ENCODE results near the gene GDF15.

GDF15 gene

DNA sequence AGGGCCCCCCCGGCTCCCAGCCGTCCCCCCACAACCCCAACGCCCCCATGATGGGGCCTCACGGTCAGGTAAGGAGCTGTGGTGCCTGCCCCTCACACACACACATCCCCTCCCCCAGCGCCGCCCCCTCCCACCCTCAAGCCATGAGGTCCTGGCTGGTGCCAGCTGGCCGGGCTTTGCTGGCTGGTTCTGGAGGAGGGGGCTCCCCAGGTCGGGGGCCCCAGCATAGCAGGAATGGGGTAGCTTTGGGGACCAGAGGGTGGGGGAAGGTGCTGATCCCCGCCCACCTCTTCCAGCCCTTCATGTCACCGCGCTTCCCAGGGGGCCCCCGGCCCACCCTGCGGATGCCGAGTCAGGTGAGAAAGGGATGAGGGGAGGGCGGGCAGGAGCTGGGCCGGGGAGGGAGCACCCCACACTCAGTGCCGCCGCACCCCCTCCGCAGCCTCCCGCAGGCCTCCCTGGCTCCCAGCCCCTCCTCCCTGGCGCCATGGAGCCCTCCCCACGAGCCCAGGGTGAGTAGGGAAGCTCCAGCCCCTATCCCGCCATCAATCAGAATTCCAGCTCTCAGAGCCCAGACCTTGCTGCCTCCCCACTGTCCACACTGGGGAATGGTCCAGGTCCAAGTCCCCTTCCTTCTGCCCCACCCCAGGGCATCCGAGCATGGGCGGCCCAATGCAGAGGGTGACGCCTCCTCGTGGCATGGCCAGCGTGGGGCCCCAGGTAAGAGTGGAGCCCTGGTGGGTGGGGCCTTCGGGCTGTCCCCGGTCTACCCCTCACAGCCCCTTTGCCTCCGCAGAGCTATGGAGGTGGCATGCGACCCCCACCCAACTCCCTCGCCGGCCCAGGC is 45.6 kb downstream of the GDF15 start:
- H3K9me2 ChIP-seq (replicated peaks; ENCODE audit: control insufficient read depth, low read length): no peaks in the 10 kb centered on the region
- 0 out of 2 replicates have a peak, but pooled peaks cover 3% of the 10 kb centered on the region for H4K20me1 ChIP-seq (ENCODE audit: control insufficient read depth, insufficient read depth, low read depth, low read length)
- H3K4me3 ChIP-seq (ENCODE audit: low read length): peak overlapping the region; percentile 19; the same call in 1 of the 2 replicates
- peaks cover 47% of the 10 kb centered on the region for H3K36me3 ChIP-seq (ENCODE audit: control insufficient read depth, low read length)
- H3K4me2 ChIP-seq (ENCODE audit: low read length): peak overlapping the region; percentile 73
- no peak overlapping the region for H3K27ac ChIP-seq (ENCODE audit: low read depth, low read length)
- H3K4me1 ChIP-seq (ENCODE audit: control insufficient read depth, low read length): peaks cover 70% of the 10 kb centered on the region
- H3F3A ChIP-seq (ENCODE audit: control insufficient read depth, insufficient read depth): peaks cover 9% of the 10 kb centered on the region
- H3K79me2 ChIP-seq (ENCODE audit: control insufficient read depth, low read length): peaks cover 26% of the 10 kb centered on the region
- H3K9me3 ChIP-seq (ENCODE audit: control insufficient read depth, insufficient read depth, low read length): no peaks in the 10 kb centered on the region
- TF ChIP-seq EZH2phosphoT487 (IDR thresholded peaks at IDR 0.05; ENCODE audit: borderline replicate concordance, low read length): no peak
- TF ChIP-seq, protein P1, sequence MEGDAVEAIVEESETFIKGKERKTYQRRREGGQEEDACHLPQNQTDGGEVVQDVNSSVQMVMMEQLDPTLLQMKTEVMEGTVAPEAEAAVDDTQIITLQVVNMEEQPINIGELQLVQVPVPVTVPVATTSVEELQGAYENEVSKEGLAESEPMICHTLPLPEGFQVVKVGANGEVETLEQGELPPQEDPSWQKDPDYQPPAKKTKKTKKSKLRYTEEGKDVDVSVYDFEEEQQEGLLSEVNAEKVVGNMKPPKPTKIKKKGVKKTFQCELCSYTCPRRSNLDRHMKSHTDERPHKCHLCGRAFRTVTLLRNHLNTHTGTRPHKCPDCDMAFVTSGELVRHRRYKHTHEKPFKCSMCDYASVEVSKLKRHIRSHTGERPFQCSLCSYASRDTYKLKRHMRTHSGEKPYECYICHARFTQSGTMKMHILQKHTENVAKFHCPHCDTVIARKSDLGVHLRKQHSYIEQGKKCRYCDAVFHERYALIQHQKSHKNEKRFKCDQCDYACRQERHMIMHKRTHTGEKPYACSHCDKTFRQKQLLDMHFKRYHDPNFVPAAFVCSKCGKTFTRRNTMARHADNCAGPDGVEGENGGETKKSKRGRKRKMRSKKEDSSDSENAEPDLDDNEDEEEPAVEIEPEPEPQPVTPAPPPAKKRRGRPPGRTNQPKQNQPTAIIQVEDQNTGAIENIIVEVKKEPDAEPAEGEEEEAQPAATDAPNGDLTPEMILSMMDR (IDR thresholded peaks at IDR 0.05; ENCODE audit: low read depth, low read length, poor library complexity, severe bottlenecking): no peak
- H3K27me3 ChIP-seq (ENCODE audit: control insufficient read depth, low read length): no peaks in the 10 kb centered on the region

DNA sequence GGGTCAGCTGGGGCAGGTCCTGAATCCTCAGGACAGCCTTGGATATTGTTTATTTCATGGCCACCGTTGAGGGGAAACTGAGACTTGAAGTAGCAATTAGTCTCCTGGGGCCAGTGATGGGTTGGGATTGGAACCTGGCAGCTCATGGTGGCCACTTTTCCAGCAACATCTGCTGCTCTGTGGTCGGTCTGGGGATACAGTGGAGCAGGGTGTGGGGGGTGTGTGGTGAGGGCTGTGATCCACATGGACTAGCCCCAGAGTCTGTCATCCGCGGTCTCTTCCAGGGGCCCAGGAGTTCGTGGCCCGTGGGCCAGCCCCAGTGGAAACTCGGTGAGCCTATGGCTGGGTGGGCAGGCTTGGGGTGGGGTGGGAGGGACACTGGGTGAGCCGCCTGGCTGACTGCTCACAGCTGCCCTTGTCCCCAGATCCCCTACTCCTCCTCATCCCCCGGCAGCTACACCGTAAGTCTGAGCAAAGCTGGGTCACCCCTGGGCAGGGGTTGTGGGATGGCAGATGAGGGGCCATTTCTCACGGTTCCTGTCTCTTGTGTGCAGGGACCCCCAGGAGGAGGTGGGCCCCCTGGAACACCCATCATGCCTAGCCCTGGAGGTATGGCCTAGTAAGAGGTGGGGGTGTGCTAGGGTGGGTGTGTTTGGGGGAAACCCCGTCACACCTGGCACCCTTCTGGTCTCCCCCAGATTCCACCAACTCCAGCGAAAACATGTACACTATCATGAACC is 46.5 kb downstream of the GDF15 start:
- Histone ChIP-seq H3K79me2 (ENCODE audit: control insufficient read depth, low read length) (peaks cover 17% of the 10 kb centered on the region), H3K9me3 (ENCODE audit: control insufficient read depth, insufficient read depth, low read length) (no peaks in the 10 kb centered on the region), H3K4me1 (ENCODE audit: control insufficient read depth, low read length) (peaks cover 68% of the 10 kb centered on the region), H3F3A (ENCODE audit: control insufficient read depth, insufficient read depth) (peaks cover 9% of the 10 kb centered on the region), H3K27ac (ENCODE audit: low read depth, low read length) (peak overlapping the region; percentile 48), H3K4me2 (ENCODE audit: low read length) (peak overlapping the region; percentile 73), H3K27me3 (ENCODE audit: control insufficient read depth, low read length) (no peaks in the 10 kb centered on the region), H3K36me3 (ENCODE audit: control insufficient read depth, low read length) (peaks cover 39% of the 10 kb centered on the region), H4K20me1 (ENCODE audit: control insufficient read depth, insufficient read depth, low read depth, low read length) (0 out of 2 replicates have a peak, but pooled peaks cover 3% of the 10 kb centered on the region), H3K9me2 (replicated peaks; ENCODE audit: control insufficient read depth, low read length) (no peaks in the 10 kb centered on the region), H3K4me3 (ENCODE audit: low read length) (peak overlapping the region; percentile 65)
- TF ChIP-seq EZH2phosphoT487 (IDR thresholded peaks at IDR 0.05; ENCODE audit: borderline replicate concordance, low read length): no peak
- TF ChIP-seq, protein P1 (IDR thresholded peaks at IDR 0.05; ENCODE audit: low read depth, low read length, poor library complexity, severe bottlenecking): no peak

DNA sequence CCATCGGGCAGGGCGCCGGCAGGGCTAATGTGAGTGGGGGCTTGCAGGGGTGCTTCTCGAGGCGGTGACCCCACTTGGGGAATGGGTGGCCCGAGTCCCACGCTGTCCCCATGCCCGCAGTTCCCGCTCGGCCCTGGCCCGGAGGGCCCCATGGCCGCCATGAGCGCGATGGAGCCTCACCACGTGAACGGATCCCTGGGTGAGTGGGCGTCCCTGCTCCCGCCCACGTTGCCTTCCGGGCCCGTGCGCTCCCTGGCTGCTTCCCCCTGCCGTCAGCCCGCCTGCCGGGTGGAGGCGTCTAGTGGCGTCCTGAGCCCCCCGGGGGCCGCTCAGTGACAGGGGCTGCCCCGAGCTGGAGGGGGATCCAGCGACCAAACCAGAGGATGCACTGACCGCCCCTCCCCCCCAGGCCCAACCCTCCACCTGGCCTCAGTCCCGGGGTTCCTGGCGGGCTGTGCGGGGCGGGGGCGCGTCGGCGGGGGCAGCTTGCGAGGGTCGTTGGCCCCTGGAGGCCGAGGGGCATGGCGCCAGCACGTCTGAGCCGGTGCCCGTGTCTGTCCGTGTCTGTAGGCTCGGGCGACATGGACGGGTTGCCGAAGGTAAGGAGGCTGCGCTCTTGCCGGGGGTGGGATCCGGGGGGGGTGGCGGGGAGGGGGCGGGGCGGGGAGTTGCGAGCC is 47.2 kb downstream of the GDF15 start:
- Histone ChIP-seq H3F3A (ENCODE audit: control insufficient read depth, insufficient read depth) (peaks cover 6% of the 10 kb centered on the region), H3K9me2 (replicated peaks; ENCODE audit: control insufficient read depth, low read length) (no peaks in the 10 kb centered on the region), H4K20me1 (ENCODE audit: control insufficient read depth, insufficient read depth, low read depth, low read length) (0 out of 2 replicates have a peak, but pooled peaks cover 3% of the 10 kb centered on the region), H3K4me2 (ENCODE audit: low read length) (peak overlapping the region; percentile 73), H3K79me2 (ENCODE audit: control insufficient read depth, low read length) (peaks cover 15% of the 10 kb centered on the region), H3K4me1 (ENCODE audit: control insufficient read depth, low read length) (peaks cover 65% of the 10 kb centered on the region), H3K27ac (ENCODE audit: low read depth, low read length) (peak overlapping the region; percentile 48), H3K27me3 (ENCODE audit: control insufficient read depth, low read length) (no peaks in the 10 kb centered on the region), H3K36me3 (ENCODE audit: control insufficient read depth, low read length) (peaks cover 36% of the 10 kb centered on the region), H3K4me3 (ENCODE audit: low read length) (peak overlapping the region; percentile 65), H3K9me3 (ENCODE audit: control insufficient read depth, insufficient read depth, low read length) (no peaks in the 10 kb centered on the region)
- TF ChIP-seq EZH2phosphoT487 (IDR thresholded peaks at IDR 0.05; ENCODE audit: borderline replicate concordance, low read length): no peak
- TF ChIP-seq, protein P1 (IDR thresholded peaks at IDR 0.05; ENCODE audit: low read depth, low read length, poor library complexity, severe bottlenecking): no peak

Data from DOHH2 (cell line).